ENCODE data around the gene KIF19. TPM values are rescaled to one million over a fixed set of nuclear protein-coding genes. Genes with fewer than 3 reads are reported as not detected.

Gene KIF19
- total and polyA plus RNA-seq, 5 donors = 0.14 to 0.88 (median 0.25) TPM

GRCh38 chr17:74362810-74363498 is 36.9 kb downstream of the KIF19 start:
- 53% methylated on average over 14 of the region's 14 CpGs for WGBS
- H3K27me3 ChIP-seq (ENCODE audit: control insufficient read depth, insufficient read depth) = no peaks in the 10 kb centered on the region
- intact Hi-C loops (cut with DNase I) = loop anchor here (2.0 to 10.0 kb wide), 3 partner anchors 61 to 148 kb away; partner anchors contain the start of gene TTYH2 (in 2 of the 4)

DNA sequence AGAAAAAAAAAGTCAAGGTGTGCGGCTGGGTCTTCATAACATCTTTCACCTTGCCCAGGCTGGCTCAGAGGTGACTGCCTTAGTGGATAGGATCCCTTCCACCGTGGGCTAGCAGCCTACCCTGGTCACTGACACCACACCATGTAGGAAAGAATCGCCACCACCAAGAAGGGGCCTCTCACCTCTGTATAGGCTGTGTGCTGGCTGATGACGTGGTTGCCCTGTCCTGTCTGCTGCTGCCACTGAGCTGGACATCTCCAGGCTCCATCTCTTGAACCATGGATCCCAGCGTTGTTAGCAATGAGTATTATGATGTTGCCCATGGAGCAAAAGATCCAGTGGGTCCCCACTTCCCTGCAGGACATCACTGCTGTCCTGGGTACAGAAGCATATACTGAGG is 41.2 kb downstream of the KIF19 start, which contains the start of gene GPR142:
Gene GPR142, plus strand, starts transcription at position 301 of the 400 bp plus-strand sequence. CDS start 2,035 bp downstream, outside the sequence.
- Histone ChIP-seq H3K27ac (ENCODE audit: low read length) (no peak within 1 kb of the TSS), H3K4me3 (ENCODE audit: low read length) (no peak within 1 kb of the TSS), H3K4me1 (ENCODE audit: control insufficient read depth, insufficient read depth, low read length) (no peaks in the 10 kb centered on the region), H3K27me3 (ENCODE audit: control insufficient read depth, insufficient read depth) (no peaks in the 10 kb centered on the region), H3K9me3 (ENCODE audit: control insufficient read depth, low read length) (no peaks in the 10 kb centered on the region)
- ATAC-seq (no peak), DNase-seq (peak in 1 of 3 donors; percentile 4)
- 85% methylated on average over 5 of the region's 5 CpGs for WGBS
- intact Hi-C loops (cut with DNase I) = loop anchor here in 3 of 4 donors (5.0 to 10.0 kb wide), 2 partner anchors 152 to 155 kb away; partner anchors contain the start of gene TTYH2 (in 3 of the 3)

More at GRCh38 chr17:74362810-74363498, 36.9 kb downstream of the KIF19 start:
- ATAC-seq (no peak), DNase-seq (no peak)
- no peak overlapping the region for H3K4me3 ChIP-seq (ENCODE audit: low read length)
- no peaks in the 10 kb centered on the region for H3K9me3 ChIP-seq (ENCODE audit: control insufficient read depth, low read length)
- H3K27ac ChIP-seq (ENCODE audit: low read length) = no peak overlapping the region
- no peaks in the 10 kb centered on the region for H3K4me1 ChIP-seq (ENCODE audit: control insufficient read depth, insufficient read depth, low read length)

DNA sequence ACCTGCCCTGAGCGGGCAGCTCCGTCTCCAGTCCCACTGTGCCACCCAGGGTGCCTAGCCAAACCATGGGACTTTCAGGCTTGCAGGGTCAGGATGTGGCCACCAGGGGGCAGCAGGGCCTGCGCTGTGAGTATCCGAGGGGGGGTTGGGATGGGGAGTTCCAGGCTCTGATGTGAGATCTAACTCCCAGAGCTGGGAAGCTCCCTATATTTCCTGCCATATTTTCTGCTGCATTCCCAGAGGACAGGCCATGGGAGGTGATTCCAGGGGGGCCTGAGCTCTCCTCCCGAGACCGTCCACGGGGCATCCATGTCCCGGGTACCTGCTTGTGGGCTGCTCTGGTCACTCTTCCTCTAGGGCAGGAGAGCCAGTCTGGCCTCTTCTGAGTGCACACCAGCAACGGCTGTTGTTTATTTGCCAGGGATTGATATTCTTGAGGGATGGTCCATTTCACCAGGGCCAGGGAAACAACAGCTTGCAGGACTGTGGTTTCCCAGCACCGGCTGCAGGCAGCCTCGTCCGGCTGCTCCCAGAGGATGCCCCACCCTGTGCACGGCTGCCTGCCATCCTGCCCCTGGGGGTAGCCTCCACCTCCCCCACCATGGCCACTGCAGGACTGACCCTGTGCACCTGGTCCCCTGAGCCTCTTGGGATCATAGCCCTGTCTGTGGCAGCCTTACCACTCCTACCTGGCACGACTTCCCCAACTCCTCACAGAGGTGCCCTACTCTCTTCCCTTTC is 42.5 kb downstream of the KIF19 start:
- intact Hi-C loops (cut with DNase I) = loop anchor here in 3 of 4 donors (2.0 to 10.0 kb wide), 3 partner anchors 124 to 156 kb away; partner anchors contain the start of gene TTYH2 (in 3 of the 3)
- H3K27me3 ChIP-seq (ENCODE audit: control insufficient read depth, insufficient read depth) = no peaks in the 10 kb centered on the region

DNA sequence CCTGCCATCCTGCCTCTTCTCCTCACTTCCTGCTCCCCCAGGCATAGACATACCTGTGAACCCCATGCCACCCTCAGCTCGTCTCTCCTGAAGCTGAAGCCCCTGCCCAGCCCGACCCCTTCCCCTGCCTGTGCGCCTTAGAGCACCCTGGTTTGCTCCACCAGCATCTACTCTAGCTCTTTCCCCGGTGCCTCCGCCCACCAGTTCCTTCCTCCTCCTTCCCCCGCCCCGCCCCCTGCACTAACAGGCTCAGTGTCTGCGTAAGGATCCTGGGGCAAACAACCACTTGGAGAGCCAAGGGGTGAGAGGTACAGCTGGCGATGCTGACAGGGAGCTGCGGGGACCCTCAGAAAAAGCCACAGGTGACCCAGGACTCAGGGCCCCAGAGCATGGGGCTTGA is 43.2 kb downstream of the KIF19 start:
- no peak overlapping the region for H3K27ac ChIP-seq (ENCODE audit: low read length)
- H3K27me3 ChIP-seq (ENCODE audit: control insufficient read depth, insufficient read depth) = no peaks in the 10 kb centered on the region
- DNase-seq = peak; percentile 55 to 84 (median 83)
- WGBS = 30% methylated on average over 10 of the region's 10 CpGs
- H3K4me3 ChIP-seq (ENCODE audit: low read length) = no peak overlapping the region
- no peaks in the 10 kb centered on the region for H3K4me1 ChIP-seq (ENCODE audit: control insufficient read depth, insufficient read depth, low read length)
- intact Hi-C loops (cut with DNase I) = loop anchor here in 3 of 4 donors (2.0 to 10.0 kb wide), 3 partner anchors 124 to 157 kb away; partner anchors contain the start of gene TTYH2 (in 3 of the 3)
- ATAC-seq = peak; percentile 27 to 63
- no peaks in the 10 kb centered on the region for H3K9me3 ChIP-seq (ENCODE audit: control insufficient read depth, low read length)

More for the DNA sequence above, 42.5 kb downstream of the KIF19 start:
- Histone ChIP-seq H3K4me3 (ENCODE audit: low read length) (no peak overlapping the region), H3K9me3 (ENCODE audit: control insufficient read depth, low read length) (no peaks in the 10 kb centered on the region), H3K27ac (ENCODE audit: low read length) (no peak overlapping the region), H3K4me1 (ENCODE audit: control insufficient read depth, insufficient read depth, low read length) (no peaks in the 10 kb centered on the region)
- peak; percentile 68 to 90 (median 88) for DNase-seq
- peak; percentile 70 to 83 for ATAC-seq
- 21% methylated on average over 14 of the region's 14 CpGs for WGBS

GRCh38 chr17:74369665-74370490 is 43.9 kb downstream of the KIF19 start:
- no peaks in the 10 kb centered on the region for H3K9me3 ChIP-seq (ENCODE audit: control insufficient read depth, low read length)
- DNase-seq (peak in 2 of 3 donors; percentile 33 to 37), ATAC-seq (no peak)
- H3K4me3 ChIP-seq (ENCODE audit: low read length) = no peak overlapping the region
- H3K27me3 ChIP-seq (ENCODE audit: control insufficient read depth, insufficient read depth) = no peaks in the 10 kb centered on the region
- intact Hi-C loops (cut with DNase I) = loop anchor here in 3 of 4 donors (2.0 to 10.0 kb wide), 3 partner anchors 123 to 158 kb away; partner anchors contain the start of gene TTYH2 (in 3 of the 3)
- H3K4me1 ChIP-seq (ENCODE audit: control insufficient read depth, insufficient read depth, low read length) = no peaks in the 10 kb centered on the region
- 88% methylated on average over 17 of the region's 17 CpGs for WGBS
- H3K27ac ChIP-seq (ENCODE audit: low read length) = no peak overlapping the region

DNA sequence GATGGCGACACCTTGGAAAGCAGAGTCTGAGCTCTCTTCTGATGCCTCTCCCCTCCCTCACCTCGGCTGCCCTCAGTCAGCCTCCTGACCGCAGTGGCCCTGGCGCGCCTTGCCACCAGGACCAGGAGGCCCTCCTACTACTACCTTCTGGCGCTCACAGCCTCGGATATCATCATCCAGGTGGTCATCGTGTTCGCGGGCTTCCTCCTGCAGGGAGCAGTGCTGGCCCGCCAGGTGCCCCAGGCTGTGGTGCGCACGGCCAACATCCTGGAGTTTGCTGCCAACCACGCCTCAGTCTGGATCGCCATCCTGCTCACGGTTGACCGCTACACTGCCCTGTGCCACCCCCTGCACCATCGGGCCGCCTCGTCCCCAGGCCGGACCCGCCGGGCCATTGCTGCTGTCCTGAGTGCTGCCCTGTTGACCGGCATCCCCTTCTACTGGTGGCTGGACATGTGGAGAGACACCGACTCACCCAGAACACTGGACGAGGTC is 45.7 kb downstream of the KIF19 start:
- Histone ChIP-seq H3K9me3 (ENCODE audit: control insufficient read depth, low read length) (no peaks in the 10 kb centered on the region), H3K4me1 (ENCODE audit: control insufficient read depth, insufficient read depth, low read length) (no peaks in the 10 kb centered on the region), H3K4me3 (ENCODE audit: low read length) (no peak overlapping the region), H3K27me3 (ENCODE audit: control insufficient read depth, insufficient read depth) (no peaks in the 10 kb centered on the region), H3K27ac (ENCODE audit: low read length) (no peak overlapping the region)
- intact Hi-C loops (cut with DNase I) = no loop called here
- no peak for ATAC-seq
- 94% methylated on average over 26 of the region's 26 CpGs for WGBS
- DNase-seq = peak in 1 of 3 donors; percentile 27

- DNase-seq (peak in 1 of 3 donors; percentile 46), ATAC-seq (no peak)
- Histone ChIP-seq H3K27me3 (ENCODE audit: control insufficient read depth, insufficient read depth) (no peaks in the 10 kb centered on the region), H3K4me3 (ENCODE audit: low read length) (no peak overlapping the region), H3K9me3 (ENCODE audit: control insufficient read depth, low read length) (no peaks in the 10 kb centered on the region), H3K4me1 (ENCODE audit: control insufficient read depth, insufficient read depth, low read length) (no peaks in the 10 kb centered on the region), H3K27ac (ENCODE audit: low read length) (no peak overlapping the region)
- WGBS = 92% methylated on average over 9 of the region's 9 CpGs
- intact Hi-C loops (cut with DNase I) = no loop called here
Observed at GRCh38 chr17:74372426-74372825, 46.4 kb downstream of the KIF19 start.

DNA sequence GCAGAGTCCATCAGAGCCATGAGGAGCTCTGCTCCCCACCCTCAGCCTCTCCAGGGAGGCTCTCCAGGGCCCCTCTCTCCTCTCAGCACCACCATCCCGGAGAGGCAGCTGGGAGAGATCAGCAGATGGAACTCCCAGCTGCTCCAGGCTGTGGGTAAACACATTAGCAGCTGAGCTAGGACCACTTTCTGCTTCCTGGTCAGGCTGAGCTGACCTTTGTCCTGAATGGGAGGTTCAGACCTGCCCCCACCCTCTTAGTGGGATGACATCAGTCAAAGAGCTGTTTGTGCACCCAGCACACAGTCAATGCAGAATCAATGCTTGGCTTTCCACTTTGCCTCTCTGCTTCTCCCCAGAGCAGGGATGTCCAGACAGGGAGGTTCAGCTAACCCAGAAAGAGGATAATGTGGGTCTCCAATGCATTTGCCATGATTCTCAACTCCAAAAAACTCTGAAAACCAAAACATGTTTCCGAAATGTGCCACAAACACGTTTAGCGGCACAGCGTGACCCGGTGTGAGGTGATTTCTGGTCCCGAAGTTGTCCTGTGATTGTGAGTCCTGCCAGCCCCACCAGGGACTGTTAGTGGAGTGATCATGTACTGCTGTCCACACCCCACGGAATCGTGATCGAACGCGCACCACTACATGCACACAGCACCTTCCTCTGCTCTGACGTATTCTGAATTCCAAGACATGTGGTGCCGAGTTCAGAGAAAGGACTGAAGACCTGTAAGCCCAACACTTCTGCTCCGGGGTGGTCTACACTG is 48.0 kb downstream of the KIF19 start:
- Histone ChIP-seq H3K9me3 (ENCODE audit: control insufficient read depth, low read length) (no peaks in the 10 kb centered on the region), H3K27me3 (ENCODE audit: control insufficient read depth, insufficient read depth) (no peaks in the 10 kb centered on the region), H3K27ac (ENCODE audit: low read length) (no peak overlapping the region), H3K4me3 (ENCODE audit: low read length) (no peak overlapping the region), H3K4me1 (ENCODE audit: control insufficient read depth, insufficient read depth, low read length) (no peaks in the 10 kb centered on the region)
- ATAC-seq (peak in 1 of 2 donors; percentile 17), DNase-seq (no peak)
- intact Hi-C loops (cut with DNase I) = no loop called here
- WGBS = 83% methylated on average over 15 of the region's 15 CpGs

- no peak overlapping the region for H3K4me3 ChIP-seq (ENCODE audit: low read length)
- no peaks in the 10 kb centered on the region for H3K4me1 ChIP-seq (ENCODE audit: control insufficient read depth, insufficient read depth, low read length)
- no peak for ATAC-seq
- H3K27ac ChIP-seq (ENCODE audit: low read length) = no peak overlapping the region
- DNase-seq = no peak
- no peaks in the 10 kb centered on the region for H3K27me3 ChIP-seq (ENCODE audit: control insufficient read depth, insufficient read depth)
- WGBS = 86% methylated on average over 3 of the region's 3 CpGs
- intact Hi-C loops (cut with DNase I) = no loop called here
- no peaks in the 10 kb centered on the region for H3K9me3 ChIP-seq (ENCODE audit: control insufficient read depth, low read length)
Observed at GRCh38 chr17:74374858-74375257, 48.8 kb downstream of the KIF19 start.

Measured in right cardiac atrium (tissue), 5 donors.